Activated CD4-positive, alpha-beta memory T cell treated with anti-CD3 and anti-CD28 coated beads, Interleukin-2, amount 10 ng/mL, durations not matched to agents 7 days and 5 days (primary cell): ENCODE data around the gene MBNL1. TPM values are rescaled to one million over a fixed set of nuclear protein-coding genes. Genes with fewer than 3 reads are reported as not detected.

ENCODE experiments used
- CTCF ChIA-PET: fragments of 350-600 bp; sonication (Branson Sonifier 250); formaldehyde crosslinking; loops from one replicate; lab custom pipeline; 2021; ENCODE audit warnings: antibody characterized with exemption, inconsistent platforms; lab: Charles Lee
- POLR2A ChIA-PET: fragments of 350-600 bp; sonication (Branson Sonifier 250); formaldehyde crosslinking; loops from one replicate; lab custom pipeline; 2021; ENCODE audit warnings: antibody characterized with exemption; lab: Charles Lee
- DNase-seq: peaks from one replicate; pipeline ENCODE4 v3.0.0-alpha.2; 2020
- H3K27ac Mint-ChIP-seq: one replicate; pipeline ENCODE4 v1.8.0; 2021; ENCODE audit warnings: mild to moderate bottlenecking, mixed read lengths
- H3K27me3 Mint-ChIP-seq: one replicate; pipeline ENCODE4 v1.8.0; 2021; ENCODE audit warnings: mixed read lengths
- H3K36me3 Mint-ChIP-seq: one replicate; pipeline ENCODE4 v1.8.0; 2021; ENCODE audit warnings: low read depth, mixed read lengths
- H3K4me1 Mint-ChIP-seq: one replicate; pipeline ENCODE4 v1.8.0; 2021; ENCODE audit warnings: mixed read lengths
- H3K4me3 Mint-ChIP-seq: one replicate; pipeline ENCODE4 v1.8.0; 2021; ENCODE audit warnings: mild to moderate bottlenecking, mixed read lengths
- H3K9me3 Mint-ChIP-seq: one replicate; pipeline ENCODE4 v1.8.0; 2021; ENCODE audit warnings: mixed read lengths
- total RNA-seq, 2 experiments: library from RNA; stranded (reverse); gene quantifications; one replicate each; pipeline ENCODE4 v1.2.3, GENCODE V29; 2021

The MBNL1 gene
- total RNA-seq, result 100 to 1,000 TPM; 289 to 305 TPM

GRCh38 chr3:152268555-152269055, at the start of gene MBNL1:
TSS of gene MBNL1 (plus strand) at chr3:152268929. CDS start at chr3:152300194, 31,265 bp downstream.
- H3K4me1 Mint-ChIP-seq, result peaks cover 56% of the 10 kb centered on the region

GRCh38 chr3:152219216-152219615, 49.5 kb upstream of the MBNL1 start:
- POLR2A ChIA-PET, result interaction anchor here (0.8 to 3.8 kb wide), 4 partner anchors 9 to 25 kb away, joined by 3 to 20 read pairs (median 4); no protein-coding TSS in a partner anchor

More at GRCh38 chr3:152268555-152269055, at the start of gene MBNL1:
- DNase-seq, result peak; percentile 90
- Mint-ChIP-seq H3K27ac (peak within 1 kb of the TSS; percentile 95), H3K36me3 (peaks cover 46% of the 10 kb centered on the region), H3K4me3 (peak within 1 kb of the TSS; percentile 92), H3K9me3 (no peaks in the 10 kb centered on the region), H3K27me3 (no peaks in the 10 kb centered on the region)
- ChIA-PET CTCF (interaction anchor here (0.9 to 3.0 kb wide), 11 partner anchors 11 to 197 kb away, joined by 3 to 22 read pairs (median 7); no protein-coding TSS in a partner anchor), POLR2A (interaction anchor here (0.7 to 12.4 kb wide), 30 partner anchors 8 to 1505 kb away, joined by 3 to 268 read pairs (median 6); partner anchors contain the start of genes GPR171 and SIAH2)

GRCh38 chr3:152219769-152220255, 48.9 kb upstream of the MBNL1 start:
- H3K27ac Mint-ChIP-seq, result peak overlapping the region; percentile 7
- no peaks in the 10 kb centered on the region for H3K36me3 Mint-ChIP-seq
- H3K9me3 Mint-ChIP-seq, result no peaks in the 10 kb centered on the region
- H3K27me3 Mint-ChIP-seq, result no peaks in the 10 kb centered on the region
- H3K4me1 Mint-ChIP-seq, result peaks cover 53% of the 10 kb centered on the region
- H3K4me3 Mint-ChIP-seq, result no peak overlapping the region
- no peak for DNase-seq
- POLR2A ChIA-PET, result interaction anchor here (0.8 to 3.8 kb wide), 5 partner anchors 14 to 24 kb away, joined by 3 to 20 read pairs (median 3); no protein-coding TSS in a partner anchor
- CTCF ChIA-PET, result no interaction called here

More at GRCh38 chr3:152219216-152219615, 49.5 kb upstream of the MBNL1 start:
- Mint-ChIP-seq H3K9me3 (no peaks in the 10 kb centered on the region), H3K27me3 (no peaks in the 10 kb centered on the region), H3K4me3 (peak overlapping the region; percentile 31), H3K4me1 (peaks cover 53% of the 10 kb centered on the region), H3K36me3 (no peaks in the 10 kb centered on the region), H3K27ac (no peak overlapping the region)
- CTCF ChIA-PET, result no interaction called here
- no peak for DNase-seq

- DNase-seq, result no peak
- Mint-ChIP-seq H3K27ac (peak overlapping the region; percentile 58), H3K9me3 (no peaks in the 10 kb centered on the region), H3K36me3 (no peaks in the 10 kb centered on the region), H3K4me3 (peak overlapping the region; percentile 12), H3K4me1 (peaks cover 54% of the 10 kb centered on the region), H3K27me3 (no peaks in the 10 kb centered on the region)
- ChIA-PET POLR2A (interaction anchor here (0.6 to 1.7 kb wide), 6 partner anchors 9 to 46 kb away, joined by 3 to 5 read pairs (median 3); partner anchors contain the start of gene MBNL1), CTCF (interaction anchor here (1.0 to 1.4 kb wide), 2 partner anchors 10 to 20 kb away, joined by 3 to 4 read pairs; no protein-coding TSS in a partner anchor)
Observed at GRCh38 chr3:152222327-152222726, 46.4 kb upstream of the MBNL1 start.

- CTCF ChIA-PET, result no interaction called here
- Mint-ChIP-seq H3K36me3 (peaks cover 2% of the 10 kb centered on the region), H3K9me3 (no peaks in the 10 kb centered on the region), H3K27ac (no peak overlapping the region), H3K27me3 (no peaks in the 10 kb centered on the region), H3K4me3 (no peak overlapping the region), H3K4me1 (peaks cover 36% of the 10 kb centered on the region)
- POLR2A ChIA-PET, result no interaction called here
- DNase-seq, result no peak
Observed at GRCh38 chr3:152225201-152225600, 43.5 kb upstream of the MBNL1 start.

- no peak overlapping the region for H3K27ac Mint-ChIP-seq
- ChIA-PET CTCF (no interaction called here), POLR2A (no interaction called here)
- DNase-seq, result no peak
- no peaks in the 10 kb centered on the region for H3K27me3 Mint-ChIP-seq
- no peak overlapping the region for H3K4me3 Mint-ChIP-seq
- H3K36me3 Mint-ChIP-seq, result peaks cover 10% of the 10 kb centered on the region
- H3K4me1 Mint-ChIP-seq, result peaks cover 42% of the 10 kb centered on the region
- no peaks in the 10 kb centered on the region for H3K9me3 Mint-ChIP-seq
Observed at GRCh38 chr3:152226176-152226575, 42.6 kb upstream of the MBNL1 start.

- Mint-ChIP-seq H3K4me3 (no peak overlapping the region), H3K36me3 (peaks cover 10% of the 10 kb centered on the region), H3K9me3 (no peaks in the 10 kb centered on the region), H3K4me1 (peaks cover 37% of the 10 kb centered on the region), H3K27me3 (no peaks in the 10 kb centered on the region), H3K27ac (no peak overlapping the region)
- DNase-seq, result no peak
- CTCF ChIA-PET, result no interaction called here
- POLR2A ChIA-PET, result no interaction called here
Observed at GRCh38 chr3:152227027-152227426, 41.7 kb upstream of the MBNL1 start.

GRCh38 chr3:152229692-152230091, 39.0 kb upstream of the MBNL1 start:
- H3K4me1 Mint-ChIP-seq, result peaks cover 24% of the 10 kb centered on the region
- no peaks in the 10 kb centered on the region for H3K27me3 Mint-ChIP-seq
- no peak for DNase-seq
- no peak overlapping the region for H3K4me3 Mint-ChIP-seq
- ChIA-PET POLR2A (no interaction called here), CTCF (no interaction called here)
- H3K27ac Mint-ChIP-seq, result no peak overlapping the region
- no peaks in the 10 kb centered on the region for H3K9me3 Mint-ChIP-seq
- H3K36me3 Mint-ChIP-seq, result peaks cover 10% of the 10 kb centered on the region

GRCh38 chr3:152230370-152230769, 38.4 kb upstream of the MBNL1 start:
- Mint-ChIP-seq H3K27me3 (no peaks in the 10 kb centered on the region), H3K9me3 (no peaks in the 10 kb centered on the region), H3K4me3 (no peak overlapping the region), H3K36me3 (peaks cover 10% of the 10 kb centered on the region), H3K4me1 (peaks cover 27% of the 10 kb centered on the region), H3K27ac (no peak overlapping the region)
- no peak for DNase-seq
- POLR2A ChIA-PET, result no interaction called here
- CTCF ChIA-PET, result no interaction called here

- POLR2A ChIA-PET, result no interaction called here
Observed at GRCh38 chr3:152232001-152232400, 36.7 kb upstream of the MBNL1 start.

GRCh38 chr3:152232679-152233078, 36.0 kb upstream of the MBNL1 start:
- CTCF ChIA-PET, result no interaction called here
- H3K27ac Mint-ChIP-seq, result no peak overlapping the region
- no peak for DNase-seq
- no peaks in the 10 kb centered on the region for H3K27me3 Mint-ChIP-seq
- H3K36me3 Mint-ChIP-seq, result peaks cover 12% of the 10 kb centered on the region
- H3K4me3 Mint-ChIP-seq, result no peak overlapping the region
- peaks cover 2% of the 10 kb centered on the region for H3K9me3 Mint-ChIP-seq
- POLR2A ChIA-PET, result interaction anchor here (2.1 to 2.2 kb wide), 2 partner anchors 10 to 36 kb away, joined by 6 read pairs; partner anchors contain the start of gene MBNL1
- peaks cover 40% of the 10 kb centered on the region for H3K4me1 Mint-ChIP-seq

More at GRCh38 chr3:152232001-152232400, 36.7 kb upstream of the MBNL1 start:
- Mint-ChIP-seq H3K27me3 (no peaks in the 10 kb centered on the region), H3K27ac (no peak overlapping the region), H3K36me3 (peaks cover 10% of the 10 kb centered on the region), H3K4me3 (no peak overlapping the region), H3K4me1 (peaks cover 37% of the 10 kb centered on the region), H3K9me3 (no peaks in the 10 kb centered on the region)
- CTCF ChIA-PET, result no interaction called here
- no peak for DNase-seq

- DNase-seq, result no peak
- H3K4me3 Mint-ChIP-seq, result no peak overlapping the region
- H3K4me1 Mint-ChIP-seq, result peaks cover 46% of the 10 kb centered on the region
- ChIA-PET CTCF (no interaction called here), POLR2A (interaction anchor here (0.7 to 2.2 kb wide), 4 partner anchors 8 to 34 kb away, joined by 3 to 6 read pairs (median 5); partner anchors contain the start of gene MBNL1)
- H3K9me3 Mint-ChIP-seq, result peaks cover 3% of the 10 kb centered on the region
- H3K27me3 Mint-ChIP-seq, result no peaks in the 10 kb centered on the region
- no peak overlapping the region for H3K27ac Mint-ChIP-seq
- peaks cover 16% of the 10 kb centered on the region for H3K36me3 Mint-ChIP-seq
Observed at GRCh38 chr3:152234657-152235375, 33.9 kb upstream of the MBNL1 start.
